AG09319 (cell line): ENCODE data around the gene DMRTA2.

ENCODE experiments used
- DNase-seq: peaks from one replicate; pipeline ENCODE4 v3.0.0-alpha.2; 2010; ENCODE audit warnings: low read depth; ENCODE audit errors: extremely low read depth
- CTCF ChIP-seq: IDR thresholded peaks from 2 replicates; pipeline ENCODE4 v1.5.1; 2011; ENCODE audit warnings: low read depth, mild to moderate bottlenecking, inconsistent platforms, low read length, moderate library complexity

DMRTA2 gene

DNA sequence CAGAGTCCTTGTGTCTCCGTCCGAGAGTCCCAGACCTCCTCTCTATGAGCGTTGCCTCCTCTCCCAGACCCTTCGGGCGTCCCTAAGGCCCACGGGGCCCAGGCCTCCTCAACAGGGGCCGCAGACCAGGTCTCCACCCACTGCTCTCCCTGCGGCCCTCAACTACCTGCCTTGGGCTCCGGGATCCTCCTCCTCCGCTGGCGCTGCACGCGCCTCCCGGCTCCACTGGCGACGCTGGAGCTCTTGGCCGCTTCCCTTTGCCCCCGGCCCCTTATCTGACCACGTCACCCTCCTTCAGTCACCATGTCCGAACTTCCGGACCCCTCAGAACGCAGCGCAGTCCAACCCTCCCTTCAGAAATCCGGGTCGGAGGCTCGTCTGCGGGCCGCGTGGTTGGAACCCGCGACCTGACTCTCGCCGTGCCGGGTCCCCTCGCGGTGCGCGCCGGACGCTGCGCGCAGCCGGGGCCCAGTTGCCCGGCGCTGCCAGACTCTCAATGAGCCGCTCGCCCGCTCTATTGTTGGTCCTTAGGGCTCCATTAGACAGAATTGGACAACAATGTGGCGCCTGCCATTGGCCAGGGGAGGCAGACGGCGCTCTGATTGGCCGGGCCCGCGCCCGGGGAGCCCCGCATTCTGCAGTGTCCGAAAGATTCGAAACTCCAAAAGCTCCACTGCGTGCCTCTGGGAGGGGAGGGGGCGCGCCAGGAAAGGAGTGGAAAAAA, at the start of gene DMRTA2:
TSS of gene DMRTA2 (minus strand) at position 498 of the 724 bp plus-strand sequence. CDS start 1,907 bp downstream, outside the sequence.
- no peak for TF ChIP-seq CTCF
- DNase-seq: no peak

DNA sequence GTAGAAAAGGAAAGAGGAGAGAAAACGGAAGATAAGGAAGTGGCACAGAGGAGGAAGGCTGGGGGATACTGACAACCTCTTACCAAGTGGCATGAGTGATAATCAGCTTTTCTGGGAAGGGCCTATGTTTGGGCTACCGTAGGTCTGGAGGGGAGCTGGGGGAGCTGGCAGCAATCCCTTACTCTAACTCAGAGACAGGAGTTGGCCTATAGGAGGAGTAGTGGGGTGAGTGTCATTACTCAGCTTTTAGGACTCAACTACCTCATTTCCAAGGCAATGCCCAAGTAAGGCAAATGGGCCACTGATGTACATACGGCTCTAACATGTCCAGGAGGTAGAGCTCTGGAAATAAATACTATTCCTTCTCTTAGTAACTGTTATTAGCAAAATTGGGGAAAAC, 48.7 kb upstream of the DMRTA2 start:
- TF ChIP-seq CTCF: no peak
- no peak for DNase-seq

- no peak for DNase-seq
- TF ChIP-seq CTCF: no peak
These were observed 39.7 kb upstream of the DMRTA2 start for GRCh38 chr1:50462964-50463363.

GRCh38 chr1:50458507-50458906, 35.3 kb upstream of the DMRTA2 start:
- no peak for DNase-seq
- no peak for TF ChIP-seq CTCF

GRCh38 chr1:50454911-50455310, 31.7 kb upstream of the DMRTA2 start:
- TF ChIP-seq CTCF: no peak
- DNase-seq: no peak

GRCh38 chr1:50453266-50453665, 30.0 kb upstream of the DMRTA2 start:
- no peak for DNase-seq
- no peak for TF ChIP-seq CTCF

- TF ChIP-seq CTCF: no peak
- no peak for DNase-seq
These were observed 29.5 kb upstream of the DMRTA2 start for GRCh38 chr1:50452700-50453099.
